ENCODE results near the gene COX7A1. TPM values are rescaled to one million over a fixed set of nuclear protein-coding genes. Genes with fewer than 3 reads are reported as not detected.

Gene COX7A1
- total RNA-seq, 1 experiment from 2014 or later = 0.70 TPM

DNA sequence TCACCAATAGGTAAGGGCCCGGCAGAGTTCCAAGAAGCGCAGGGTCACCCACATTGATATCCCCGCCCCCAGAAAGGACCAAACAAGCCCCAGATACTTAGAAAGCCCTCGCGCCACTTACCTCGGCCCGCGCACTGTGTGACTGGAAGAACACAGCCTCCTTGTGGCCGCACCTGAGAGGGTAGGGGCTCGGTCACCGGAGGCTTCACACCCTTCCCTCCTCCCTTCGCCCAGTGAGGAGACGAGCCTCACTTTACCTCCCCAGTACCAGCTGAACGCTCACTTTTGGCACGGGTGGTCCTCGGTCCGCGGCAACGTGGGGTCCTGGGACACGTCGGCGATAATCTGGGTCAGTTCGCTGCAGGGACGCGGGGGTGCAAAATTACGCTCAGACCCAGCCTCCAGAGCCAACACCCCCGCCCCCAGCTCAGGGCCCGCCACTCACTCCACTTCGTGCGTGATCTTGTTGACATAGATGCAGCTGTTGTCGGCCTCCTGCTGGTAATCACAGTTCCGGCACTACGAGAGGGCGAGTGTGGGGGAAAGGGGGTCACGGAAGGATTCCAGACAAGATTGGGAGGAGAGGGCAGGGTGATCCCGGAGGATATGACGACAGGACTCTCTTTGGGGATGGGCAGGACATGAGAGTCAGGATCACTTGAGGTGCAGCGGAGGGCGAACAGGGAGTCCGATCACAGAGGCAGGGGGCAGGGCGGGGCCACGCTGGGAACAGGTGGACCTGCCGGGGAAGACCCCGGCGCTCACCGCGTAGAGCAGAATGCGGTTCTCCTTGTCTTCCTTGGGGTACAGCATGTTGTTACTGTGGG is 38.1 kb downstream of the COX7A1 start:
- H3K9me3 Mint-ChIP-seq = no peaks in the 10 kb centered on the region
- POLR2A ChIA-PET = interaction anchor here (1.5 kb wide), 1 partner anchor 14 kb away, joined by 7 read pairs; no protein-coding TSS in a partner anchor
- peak; percentile 51 for DNase-seq (ENCODE audit: low spot score)

More for the DNA sequence above, 38.1 kb downstream of the COX7A1 start:
- TF ChIP-seq EMX1 (CRISPR knock-in tag; IDR thresholded peaks at IDR 0.05) (no peak), GABPB1 (CRISPR knock-in tag; IDR thresholded peaks at IDR 0.05) (no peak), TCF7 (CRISPR knock-in tag; IDR thresholded peaks at IDR 0.05; ENCODE audit: low read depth) (no peak), NFE2L1 (CRISPR knock-in tag; IDR thresholded peaks at IDR 0.05) (no peak), ZNF121 (CRISPR knock-in tag; IDR thresholded peaks at IDR 0.05) (peak; percentile 2; the same call in 1 of the 2 replicates), ZBTB43 (CRISPR knock-in tag; IDR thresholded peaks at IDR 0.05) (no peak), AFF4 (CRISPR knock-in tag; IDR thresholded peaks at IDR 0.05; ENCODE audit: borderline replicate concordance) (no peak), NR1H2 (CRISPR knock-in tag; IDR thresholded peaks at IDR 0.05) (no peak)
- TF ChIP-seq, protein P1, sequence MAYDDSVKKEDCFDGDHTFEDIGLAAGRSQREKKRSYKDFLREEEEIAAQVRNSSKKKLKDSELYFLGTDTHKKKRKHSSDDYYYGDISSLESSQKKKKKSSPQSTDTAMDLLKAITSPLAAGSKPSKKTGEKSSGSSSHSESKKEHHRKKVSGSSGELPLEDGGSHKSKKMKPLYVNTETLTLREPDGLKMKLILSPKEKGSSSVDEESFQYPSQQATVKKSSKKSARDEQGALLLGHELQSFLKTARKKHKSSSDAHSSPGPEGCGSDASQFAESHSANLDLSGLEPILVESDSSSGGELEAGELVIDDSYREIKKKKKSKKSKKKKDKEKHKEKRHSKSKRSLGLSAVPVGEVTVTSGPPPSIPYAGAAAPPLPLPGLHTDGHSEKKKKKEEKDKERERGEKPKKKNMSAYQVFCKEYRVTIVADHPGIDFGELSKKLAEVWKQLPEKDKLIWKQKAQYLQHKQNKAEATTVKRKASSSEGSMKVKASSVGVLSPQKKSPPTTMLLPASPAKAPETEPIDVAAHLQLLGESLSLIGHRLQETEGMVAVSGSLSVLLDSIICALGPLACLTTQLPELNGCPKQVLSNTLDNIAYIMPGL (CRISPR knock-in tag; IDR thresholded peaks at IDR 0.05) = 0 out of 2 replicates have a peak, but pooled peaks have one; percentile 31
- TF ChIP-seq, protein P2, sequence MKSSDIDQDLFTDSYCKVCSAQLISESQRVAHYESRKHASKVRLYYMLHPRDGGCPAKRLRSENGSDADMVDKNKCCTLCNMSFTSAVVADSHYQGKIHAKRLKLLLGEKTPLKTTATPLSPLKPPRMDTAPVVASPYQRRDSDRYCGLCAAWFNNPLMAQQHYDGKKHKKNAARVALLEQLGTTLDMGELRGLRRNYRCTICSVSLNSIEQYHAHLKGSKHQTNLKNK (CRISPR knock-in tag; IDR thresholded peaks at IDR 0.05) = no peak
- TF ChIP-seq, protein P3, sequence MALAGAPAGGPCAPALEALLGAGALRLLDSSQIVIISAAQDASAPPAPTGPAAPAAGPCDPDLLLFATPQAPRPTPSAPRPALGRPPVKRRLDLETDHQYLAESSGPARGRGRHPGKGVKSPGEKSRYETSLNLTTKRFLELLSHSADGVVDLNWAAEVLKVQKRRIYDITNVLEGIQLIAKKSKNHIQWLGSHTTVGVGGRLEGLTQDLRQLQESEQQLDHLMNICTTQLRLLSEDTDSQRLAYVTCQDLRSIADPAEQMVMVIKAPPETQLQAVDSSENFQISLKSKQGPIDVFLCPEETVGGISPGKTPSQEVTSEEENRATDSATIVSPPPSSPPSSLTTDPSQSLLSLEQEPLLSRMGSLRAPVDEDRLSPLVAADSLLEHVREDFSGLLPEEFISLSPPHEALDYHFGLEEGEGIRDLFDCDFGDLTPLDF (CRISPR knock-in tag; IDR thresholded peaks at IDR 0.05) = no peak
- Mint-ChIP-seq H3K4me3 (peak overlapping the region; percentile 95), H3K27ac (peak overlapping the region; percentile 85), H3K4me1 (peaks cover 30% of the 10 kb centered on the region), H3K36me3 (peaks cover 28% of the 10 kb centered on the region), H3K27me3 (ENCODE audit: low read depth) (peaks cover 3% of the 10 kb centered on the region)
- 0 out of 2 replicates have a peak, but pooled peaks have one; percentile 2 for ATAC-seq
- CTCF ChIA-PET = interaction anchor here (1.2 to 2.8 kb wide), 3 partner anchors 14 to 58 kb away, joined by 3 to 28 read pairs (median 3); no protein-coding TSS in a partner anchor
